Stimulated activated naive CD4-positive, alpha-beta T cell treated with Interleukin-2 at 50 U/mL for 16 hours (primary cell): ENCODE data around the gene ZNF584.

Experiments used
- DNase-seq: peaks from one replicate; lab custom pipeline; 2025; lab: John Stamatoyannopoulos, UW

Gene ZNF584

DNA sequence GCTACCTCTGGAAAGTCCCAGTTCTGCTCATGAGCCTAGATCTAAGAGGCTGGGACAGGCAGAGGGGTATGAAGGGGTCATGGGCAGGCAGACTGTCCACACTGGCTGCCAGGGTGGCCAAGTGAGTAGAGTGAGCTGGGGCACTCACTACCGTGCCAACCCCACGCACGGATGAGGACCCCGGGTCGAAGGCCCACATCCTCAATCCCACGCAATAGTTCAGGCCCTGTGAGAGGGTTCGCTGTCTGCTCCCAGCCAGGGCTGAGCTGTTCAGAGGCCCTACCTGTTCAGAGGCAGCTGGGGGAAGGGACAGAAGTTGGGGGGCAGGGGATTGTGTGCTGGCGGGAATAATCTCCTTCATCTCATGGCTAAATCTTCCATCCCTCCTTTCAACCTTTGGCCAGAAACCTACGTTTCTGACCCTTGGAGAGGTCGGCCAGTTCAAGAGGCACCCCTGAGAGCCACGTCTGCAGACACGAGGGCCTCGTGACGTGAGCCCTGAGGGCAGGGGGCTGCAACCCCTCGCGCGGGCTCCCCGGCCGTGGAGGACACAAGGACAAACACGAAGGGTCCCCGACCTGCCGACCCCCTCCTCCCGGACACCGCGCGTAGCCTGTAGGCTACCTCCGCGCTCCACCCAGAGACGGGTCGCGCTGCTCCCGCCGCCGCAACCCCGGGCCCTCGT lies 22.4 kb upstream of the ZNF584 start:
- DNase-seq: peak; percentile 39

DNA sequence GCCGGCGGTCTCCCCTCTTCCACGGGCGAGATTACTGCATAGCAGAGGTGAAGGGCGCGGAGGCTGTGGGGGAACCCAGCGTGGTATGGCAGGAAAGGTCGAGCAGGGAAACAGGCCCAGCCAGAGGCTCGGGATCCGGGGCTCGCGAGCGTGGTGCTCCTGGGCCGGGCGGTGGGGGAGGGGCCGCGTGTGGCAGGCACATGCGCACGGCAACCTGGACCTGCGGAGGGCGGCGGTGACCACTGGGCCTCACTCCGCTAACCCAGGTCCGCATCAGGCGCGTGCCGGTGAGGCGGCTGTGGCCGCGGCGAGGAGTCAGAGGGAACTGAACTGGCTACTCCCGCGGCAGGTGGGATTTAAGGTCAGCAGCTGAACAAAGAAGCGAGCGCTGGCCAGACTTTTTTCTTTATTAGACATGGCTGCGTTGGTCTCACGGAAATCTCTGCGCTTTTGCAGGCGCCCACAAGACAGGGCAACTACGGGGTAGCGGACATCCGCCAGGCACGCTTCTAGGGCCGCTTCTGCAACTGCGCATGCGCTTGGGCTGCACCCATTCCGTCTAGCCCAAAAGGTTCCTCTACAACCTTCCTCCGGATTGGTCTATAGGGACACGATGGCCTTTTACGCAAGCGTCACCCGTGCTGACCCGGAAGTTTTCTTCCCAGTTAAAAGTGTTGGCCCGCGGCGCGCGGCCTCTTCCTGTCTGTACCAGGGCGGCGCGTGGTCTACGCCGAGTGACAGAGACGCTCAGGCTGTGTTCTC lies 21.7 kb upstream of the ZNF584 start, which contains the start of gene RPS5:
RPS5 (plus strand) TSS at position 694 of the 762 bp plus-strand sequence. CDS start 869 bp downstream, outside the sequence.
- peak; percentile 95 for DNase-seq

DNA sequence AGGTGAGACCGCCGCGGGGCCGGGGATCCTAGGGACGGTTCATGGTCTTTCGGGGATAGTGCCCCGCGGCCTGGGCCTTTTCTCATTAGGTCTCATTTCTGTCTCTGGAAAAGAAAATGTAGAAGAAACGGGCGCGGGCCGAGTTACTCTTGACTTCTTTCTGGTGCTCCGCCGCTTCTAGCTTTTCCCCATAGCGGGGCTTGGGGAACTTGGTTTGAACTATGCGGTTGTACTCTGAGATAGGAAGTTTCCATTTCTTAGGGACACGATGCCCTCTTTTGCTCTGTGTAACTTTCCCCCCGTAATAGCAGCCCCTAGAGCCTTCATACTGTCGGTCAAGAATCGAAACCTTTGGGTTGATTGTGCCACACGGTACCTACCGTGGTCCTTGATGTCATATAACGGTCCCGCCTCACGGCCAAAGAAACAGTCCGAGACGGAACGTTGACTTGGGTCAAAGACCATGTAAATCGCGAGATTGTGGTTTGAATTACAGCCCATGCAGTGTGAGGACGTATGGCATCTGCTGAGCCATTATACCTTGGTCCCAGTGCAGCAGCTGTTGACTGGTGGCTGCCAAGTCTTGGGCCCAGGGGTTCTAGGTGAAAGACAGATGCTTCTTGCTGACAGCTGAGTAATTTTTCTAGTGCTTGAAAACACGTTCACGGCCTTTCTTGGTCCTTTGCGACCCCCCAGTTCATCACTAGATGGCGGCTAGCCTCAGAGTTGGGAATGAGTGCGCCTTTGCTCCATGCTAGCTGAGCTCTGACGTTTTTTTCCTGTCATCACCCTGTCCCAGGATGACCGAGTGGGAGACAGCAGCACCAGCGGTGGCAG lies 20.9 kb upstream of the ZNF584 start:
- DNase-seq: no peak

DNA sequence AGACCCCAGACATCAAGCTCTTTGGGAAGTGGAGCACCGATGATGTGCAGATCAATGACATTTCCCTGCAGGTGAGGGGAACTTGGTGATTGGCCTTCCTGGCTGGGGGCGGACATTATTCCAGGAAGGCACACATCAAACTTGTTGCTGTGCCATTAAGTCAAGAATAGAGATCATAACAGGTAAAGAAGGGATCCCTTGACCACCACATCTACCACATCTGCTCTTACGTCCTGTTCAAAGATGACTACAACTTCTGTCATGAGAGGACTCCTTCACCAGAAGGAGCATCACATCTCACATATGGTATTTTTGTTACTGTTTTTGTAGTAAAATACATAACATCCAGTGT lies 20.3 kb upstream of the ZNF584 start:
- DNase-seq: no peak

DNA sequence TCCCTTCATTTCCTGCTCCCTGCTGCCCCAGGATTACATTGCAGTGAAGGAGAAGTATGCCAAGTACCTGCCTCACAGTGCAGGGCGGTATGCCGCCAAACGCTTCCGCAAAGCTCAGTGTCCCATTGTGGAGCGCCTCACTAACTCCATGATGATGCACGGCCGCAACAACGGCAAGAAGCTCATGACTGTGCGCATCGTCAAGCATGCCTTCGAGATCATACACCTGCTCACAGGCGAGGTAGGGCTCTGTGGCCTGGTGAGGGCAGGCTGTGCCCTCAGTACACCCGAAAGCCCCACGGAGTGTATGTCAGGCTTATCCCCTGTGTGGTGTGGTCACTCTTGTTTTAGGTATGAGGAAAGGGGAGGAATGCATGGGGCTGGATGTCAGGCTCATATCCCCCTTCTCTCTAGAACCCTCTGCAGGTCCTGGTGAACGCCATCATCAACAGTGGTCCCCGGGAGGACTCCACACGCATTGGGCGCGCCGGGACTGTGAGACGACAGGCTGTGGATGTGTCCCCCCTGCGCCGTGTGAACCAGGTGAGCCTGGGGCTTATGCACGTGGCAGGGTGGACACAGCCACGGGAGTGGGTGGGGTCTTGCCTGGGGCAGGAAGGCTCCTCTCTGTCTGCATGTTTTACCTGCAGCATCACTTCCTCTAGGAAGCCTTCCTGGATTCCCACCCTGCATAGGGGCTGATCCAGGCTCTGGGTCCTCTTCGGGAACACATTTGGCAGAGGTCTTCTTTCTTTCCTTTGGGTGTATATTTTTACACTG lies 15.3 kb upstream of the ZNF584 start:
- DNase-seq: no peak

DNA sequence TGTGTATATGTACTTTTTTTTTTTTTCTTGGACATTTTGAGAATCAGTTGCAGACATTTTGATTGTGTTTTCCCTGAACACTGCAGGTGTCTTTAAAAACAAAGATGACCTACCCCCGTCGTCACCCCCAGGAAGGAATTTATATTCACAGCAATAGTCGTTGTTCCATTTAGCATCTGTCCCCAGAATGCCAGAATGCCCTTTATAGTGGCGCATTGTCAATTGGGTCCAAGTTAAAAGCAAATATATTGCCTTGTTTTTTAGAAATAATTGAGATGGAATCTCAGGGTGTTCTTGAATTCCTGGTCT lies 14.8 kb upstream of the ZNF584 start:
- no peak for DNase-seq

DNA sequence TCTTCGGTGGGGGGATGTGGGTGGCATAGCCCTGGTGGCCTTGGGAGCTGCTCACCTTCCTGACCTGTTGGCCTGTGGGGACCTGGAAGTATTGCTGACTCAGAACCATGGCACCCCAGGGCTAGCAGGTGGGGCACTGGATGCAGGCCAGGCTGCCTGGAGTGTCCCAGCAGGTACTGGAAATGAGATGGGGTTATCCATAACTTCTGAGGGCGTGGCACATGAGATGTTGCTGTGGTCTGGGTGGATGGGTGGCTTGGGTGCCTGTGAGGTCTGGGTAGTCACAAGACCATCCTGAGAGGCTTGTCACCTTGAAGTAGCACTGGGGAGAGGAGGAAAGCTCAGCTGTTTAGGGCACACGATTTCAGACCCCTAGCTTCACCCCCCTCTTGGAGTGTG lies 13.6 kb upstream of the ZNF584 start:
- no peak for DNase-seq

DNA sequence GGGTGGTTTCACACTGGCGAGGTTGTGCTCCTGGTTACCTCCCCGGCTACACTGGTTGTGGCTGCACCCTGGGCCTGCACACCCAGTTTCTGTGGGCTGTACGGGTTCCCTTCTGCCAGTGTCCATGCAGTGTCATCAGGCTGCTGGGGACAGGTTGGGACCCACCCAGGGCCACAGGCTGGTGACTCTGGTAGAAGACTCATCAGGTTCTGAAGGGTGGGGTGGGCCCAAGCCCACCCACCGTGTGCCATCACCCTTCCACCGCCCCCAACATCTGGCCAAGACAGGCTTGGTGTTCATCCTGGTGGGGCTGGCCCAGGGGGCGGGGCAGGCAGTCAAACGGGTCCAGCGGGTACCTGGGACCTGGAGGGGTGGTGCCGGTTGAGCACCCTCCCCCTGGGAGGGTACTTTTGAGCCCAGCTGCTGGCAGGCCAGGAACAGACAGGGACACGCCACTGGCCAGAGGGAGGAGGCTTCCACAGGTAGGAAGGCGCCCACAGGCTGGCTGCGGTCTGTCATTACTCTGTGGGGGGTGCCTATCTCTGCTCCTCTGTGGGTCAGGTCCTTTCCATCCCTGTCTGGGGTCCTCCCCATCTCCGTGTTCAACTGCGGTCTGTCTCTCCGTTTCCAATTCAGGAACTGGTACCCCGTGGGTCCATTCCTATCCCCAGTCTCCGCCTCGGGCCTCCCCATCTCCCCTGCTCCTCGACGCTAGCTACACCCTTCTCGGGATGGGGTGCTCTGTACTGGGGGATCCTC lies 13.1 kb upstream of the ZNF584 start, which contains the start of gene RNF225:
RNF225 (plus strand) TSS at position 437 of the 759 bp plus-strand sequence. CDS start 434 bp downstream, outside the sequence.
- DNase-seq: no peak

DNA sequence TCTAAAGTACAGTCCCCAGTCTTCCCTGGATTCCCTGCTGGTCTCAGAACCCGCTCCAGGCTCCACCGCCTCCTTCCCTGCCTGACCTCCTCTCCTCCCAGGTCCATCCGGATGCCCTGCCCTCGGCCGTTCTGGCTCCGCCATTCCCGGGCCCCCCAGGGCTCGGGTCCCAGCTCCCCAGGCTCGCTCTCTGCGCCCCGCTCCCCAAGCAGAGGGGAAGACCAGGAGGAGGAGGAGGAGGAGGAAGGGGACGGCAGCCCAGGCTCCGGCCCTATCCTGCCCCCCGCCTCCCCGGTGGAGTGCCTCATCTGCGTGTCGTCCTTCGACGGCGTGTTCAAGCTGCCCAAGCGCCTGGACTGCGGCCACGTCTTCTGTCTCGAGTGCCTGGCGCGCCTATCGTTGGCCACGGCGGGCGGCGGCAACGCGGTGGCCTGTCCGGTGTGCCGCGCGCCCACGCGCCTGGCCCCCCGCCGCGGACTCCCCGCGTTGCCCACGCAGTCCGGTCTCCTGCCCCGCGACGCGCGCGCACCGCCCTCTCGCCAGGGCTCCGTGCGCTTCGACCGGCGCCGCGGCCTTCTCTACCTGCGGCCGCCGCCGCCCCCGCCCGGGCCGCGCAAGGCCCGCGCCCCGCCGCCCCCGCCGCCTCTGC lies 12.3 kb upstream of the ZNF584 start:
- no peak for DNase-seq

DNA sequence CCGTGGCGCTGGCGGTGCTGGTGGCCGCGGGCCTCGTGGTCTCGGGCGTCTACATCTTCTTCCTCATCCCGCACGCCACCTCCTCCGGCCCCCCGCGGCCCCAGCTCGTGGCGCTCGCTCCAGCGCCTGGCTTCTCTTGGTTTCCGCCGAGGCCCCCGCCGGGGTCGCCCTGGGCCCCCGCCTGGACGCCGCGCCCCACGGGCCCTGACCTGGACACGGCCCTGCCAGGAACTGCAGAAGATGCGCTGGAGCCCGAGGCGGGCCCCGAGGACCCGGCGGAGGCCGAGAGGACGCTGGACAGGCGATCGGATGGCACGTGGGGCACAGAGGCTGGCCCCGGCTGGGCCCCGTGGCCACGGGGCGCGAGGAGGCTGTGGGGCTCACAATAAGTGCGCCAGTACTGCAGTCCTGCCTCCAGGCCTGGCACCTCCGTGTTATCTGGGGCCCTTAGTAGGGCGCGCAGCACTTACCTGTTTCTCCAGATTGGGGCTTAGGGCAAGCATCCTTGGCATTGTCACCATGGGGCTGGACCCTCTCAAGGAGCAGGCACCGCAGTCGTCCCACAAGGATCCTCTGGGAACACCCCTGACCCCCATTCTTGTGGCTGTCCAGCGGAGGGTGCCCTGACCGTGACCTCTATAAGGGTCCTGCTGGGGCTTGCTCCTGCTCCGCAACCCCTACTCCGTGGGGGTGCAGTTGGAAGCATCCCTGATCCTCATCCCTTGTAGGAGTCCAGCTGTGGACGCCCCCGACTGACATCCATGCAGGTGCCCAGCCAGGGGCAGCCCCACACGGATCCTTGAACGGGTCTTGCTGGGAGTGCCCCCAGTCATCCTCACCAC lies 11.5 kb upstream of the ZNF584 start:
- no peak for DNase-seq

DNA sequence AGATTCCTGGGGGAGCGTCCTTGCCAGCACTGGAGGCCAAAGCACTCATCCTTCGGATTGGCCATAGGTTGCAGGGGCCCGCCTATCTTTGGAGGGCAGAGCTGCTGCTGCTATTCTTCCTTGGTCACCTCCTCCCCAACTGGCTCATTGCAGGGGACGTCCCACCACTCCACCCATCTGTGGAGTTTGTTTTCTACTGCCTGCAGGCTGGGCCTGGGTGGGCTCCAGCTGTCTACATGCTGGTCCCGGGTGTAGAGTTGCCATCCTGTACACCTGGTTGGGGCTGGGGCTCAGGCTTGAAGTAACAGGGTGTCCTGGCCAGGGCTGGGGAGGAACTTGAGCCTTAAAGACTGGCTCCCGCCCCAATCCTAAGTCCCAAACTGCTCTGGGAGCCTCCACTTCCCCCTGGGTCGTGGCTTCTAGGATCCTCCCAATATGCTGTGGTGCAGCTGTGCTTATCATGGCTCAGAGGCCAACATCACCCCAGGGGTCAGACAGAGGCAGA lies 10.9 kb upstream of the ZNF584 start:
- no peak for DNase-seq

DNA sequence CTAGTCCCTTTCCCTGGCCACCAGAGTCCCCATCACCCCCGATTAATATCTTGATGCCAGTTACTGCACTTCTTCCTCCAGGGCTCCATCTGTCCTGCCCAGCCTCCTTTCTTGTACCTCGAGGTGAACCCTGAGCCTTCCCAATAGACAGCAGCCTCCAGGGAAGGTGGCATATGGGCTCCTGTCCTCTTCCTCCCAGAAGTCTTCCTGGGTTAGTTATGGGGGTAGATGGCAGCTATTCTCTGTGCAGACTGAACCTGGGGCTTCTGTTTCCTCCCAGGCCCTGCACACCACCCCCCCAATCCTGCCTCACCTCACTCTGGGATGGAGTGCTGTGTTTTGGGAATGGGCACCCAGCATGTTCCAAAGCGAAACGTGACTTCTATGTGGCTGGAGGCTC lies 10.4 kb upstream of the ZNF584 start:
- no peak for DNase-seq

DNA sequence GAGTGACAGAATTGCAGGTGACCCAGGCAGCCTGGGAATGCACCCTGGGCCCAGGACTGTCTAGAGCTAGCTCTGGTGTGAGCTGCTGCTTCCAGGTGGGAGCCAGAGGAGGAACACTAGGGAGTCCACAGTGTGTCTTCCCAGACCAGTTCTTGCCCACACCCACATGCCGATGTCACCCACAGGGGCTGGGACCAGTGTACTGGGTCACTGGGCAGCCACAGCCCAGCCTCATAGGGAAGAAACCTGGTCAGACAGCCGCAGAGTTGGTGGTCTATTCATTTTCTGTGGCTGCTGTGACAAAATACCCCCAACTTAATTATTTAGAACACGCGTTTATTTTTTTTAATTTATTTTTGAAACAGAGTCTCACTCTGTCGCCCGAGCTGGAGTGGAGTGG lies 9.9 kb upstream of the ZNF584 start:
- DNase-seq: no peak

DNA sequence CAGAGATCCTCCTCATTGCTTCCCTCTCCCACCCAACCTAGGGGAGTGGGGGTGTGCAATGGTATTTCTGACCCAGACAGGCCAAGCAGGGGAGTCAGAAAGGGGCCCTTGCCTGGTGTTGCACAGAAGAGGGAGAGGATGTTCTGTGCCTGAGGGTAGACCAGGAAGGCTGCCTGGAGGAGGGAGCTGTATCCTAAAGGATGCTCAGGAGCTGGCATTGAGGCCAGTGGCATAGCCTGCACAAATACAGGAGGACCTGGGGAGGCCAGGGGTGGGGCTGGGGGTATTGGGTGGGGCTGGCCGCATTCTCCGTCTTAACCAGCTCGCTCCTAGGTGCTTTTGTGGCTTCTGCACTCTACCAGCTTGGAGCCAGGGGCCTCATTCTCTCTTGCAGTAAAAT lies 8.5 kb upstream of the ZNF584 start:
- no peak for DNase-seq

DNA sequence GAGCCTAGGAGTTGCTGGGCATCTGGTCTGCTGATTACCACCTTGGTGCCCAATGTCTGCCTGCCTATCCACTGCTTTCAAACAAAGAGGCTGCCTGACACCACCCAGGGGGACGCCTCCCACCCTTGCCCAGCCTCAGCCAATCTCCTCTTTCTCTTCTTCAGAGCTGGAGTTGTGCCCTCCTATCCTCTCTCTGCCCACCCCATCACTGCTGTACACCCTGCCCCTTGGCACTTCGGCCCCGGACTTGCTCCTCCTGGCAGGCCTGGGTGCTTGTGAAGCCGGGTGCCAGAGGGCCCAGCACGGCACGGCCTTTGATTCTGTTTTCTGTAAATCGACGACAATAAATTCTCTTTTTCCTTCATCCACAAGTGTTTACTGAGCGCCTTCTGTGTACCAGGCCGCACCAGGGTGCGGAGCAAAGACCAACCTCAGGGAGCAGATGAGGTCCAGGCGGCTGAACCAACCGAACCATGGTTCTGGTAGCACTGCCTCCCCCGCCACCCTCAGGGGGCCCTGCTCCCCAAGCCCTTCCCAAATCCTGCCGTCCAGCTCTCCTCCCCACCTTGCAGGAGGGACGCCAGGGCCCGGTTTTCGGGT lies 8.0 kb upstream of the ZNF584 start:
- no peak for DNase-seq

DNA sequence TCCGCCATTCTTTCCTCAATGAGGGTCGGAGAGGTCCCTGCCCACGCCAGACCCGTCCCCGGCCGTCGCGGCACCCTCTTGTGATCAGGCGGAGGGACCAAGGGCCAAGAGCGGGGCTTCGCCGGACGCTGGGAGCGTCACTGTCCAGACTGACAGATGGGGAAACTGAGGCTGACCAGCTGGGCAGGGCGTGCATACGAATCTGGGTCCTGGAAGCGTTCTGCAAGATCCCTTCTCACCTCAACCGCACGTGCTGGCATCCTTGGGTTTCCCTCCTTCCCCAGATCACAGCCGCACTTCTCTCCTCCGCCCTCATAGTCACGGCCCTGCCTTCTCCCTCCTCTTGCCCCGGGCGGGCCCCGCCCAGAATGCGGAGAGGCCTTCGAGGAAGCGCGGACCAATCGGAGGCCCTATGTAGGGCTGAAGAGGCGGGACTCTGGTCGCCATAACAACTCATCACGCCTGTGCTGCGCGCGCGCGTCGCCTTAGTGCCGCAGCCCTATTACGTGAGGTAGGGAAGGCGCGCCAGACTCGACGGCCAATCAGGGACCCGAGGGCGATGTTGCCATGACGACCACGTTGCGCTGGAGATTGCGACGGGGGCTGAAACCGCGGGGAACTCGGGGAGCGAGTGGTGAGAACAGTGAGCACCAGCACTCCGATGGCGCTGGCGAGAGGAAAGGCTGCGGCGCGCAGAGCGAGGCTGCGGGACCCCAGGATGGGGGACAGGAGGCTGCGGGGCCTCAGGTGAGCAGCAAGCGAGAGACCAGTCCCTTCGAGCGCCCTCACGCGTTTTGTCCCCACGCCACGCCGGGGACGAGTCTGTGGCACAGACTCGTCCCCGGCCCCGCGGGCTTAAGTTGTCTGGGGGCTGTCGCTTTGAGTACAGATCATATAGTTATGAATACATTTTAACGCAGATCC lies 7.3 kb upstream of the ZNF584 start:
- peak; percentile 99 for DNase-seq

DNA sequence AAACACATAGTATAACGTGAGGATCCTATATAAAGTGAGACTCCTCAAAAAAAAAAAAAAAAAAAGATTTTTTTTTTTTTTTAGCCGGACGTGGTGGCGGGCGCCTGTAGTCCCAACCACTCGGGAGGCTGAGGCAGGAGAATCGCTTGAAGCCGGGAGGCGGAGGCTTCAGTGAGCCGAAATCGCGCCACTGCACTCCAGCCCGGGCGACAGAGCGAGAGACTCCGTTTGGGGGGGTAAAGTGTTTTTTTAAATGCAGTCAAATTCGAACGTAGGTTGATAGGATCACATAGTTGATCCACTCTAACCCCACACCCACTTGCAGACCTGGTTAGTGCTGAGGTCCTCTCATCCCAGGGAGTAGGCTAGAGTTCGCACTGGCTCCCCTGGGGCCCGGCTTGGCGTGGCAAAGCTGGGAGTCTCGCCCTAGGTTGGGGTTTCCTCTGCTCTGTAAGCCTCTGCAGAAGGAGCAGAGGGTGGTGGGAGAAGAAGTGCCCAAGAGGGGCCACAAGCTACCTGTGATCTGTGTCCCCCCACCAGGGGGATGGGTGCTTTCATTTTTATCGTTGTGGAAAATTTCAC lies 6.5 kb upstream of the ZNF584 start:
- no peak for DNase-seq
